ENCODE data around the gene AR. TPM values are rescaled to one million over a fixed set of nuclear protein-coding genes. Genes with fewer than 3 reads are reported as not detected.
A peak's percentile ranks its signal among the peaks of the same experiment; 100 is the strongest.

Gene AR
- total RNA-seq, 4 donors from 2014 or later, result 8.0 to 22.2 (median 14.6) TPM

DNA sequence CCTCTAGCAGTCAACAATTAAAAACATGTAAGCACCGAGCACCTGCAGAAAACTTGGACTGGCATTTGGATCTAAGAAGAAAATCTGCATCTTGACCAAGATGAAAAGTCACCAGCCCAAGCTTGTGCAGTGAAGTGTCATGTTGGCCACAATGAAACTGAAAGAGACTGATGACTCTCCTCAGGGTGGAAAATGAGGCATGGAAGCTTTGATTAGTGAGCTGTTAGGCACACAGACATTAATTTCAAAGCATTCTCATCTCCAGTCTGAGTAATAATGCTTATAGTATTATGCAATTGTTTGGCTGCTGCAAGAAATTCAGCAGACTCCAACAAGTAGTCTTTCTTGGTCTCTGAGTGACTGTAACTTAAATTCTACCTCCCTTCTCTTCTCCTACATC, 150.1 kb downstream of the AR start:
- DNase-seq (ENCODE audit: low spot score) (no peak), ATAC-seq (ENCODE audit: low FRiP score) (peak; percentile 49)
- TF ChIP-seq CTCF (IDR thresholded peaks at IDR 0.05), result no peak

DNA sequence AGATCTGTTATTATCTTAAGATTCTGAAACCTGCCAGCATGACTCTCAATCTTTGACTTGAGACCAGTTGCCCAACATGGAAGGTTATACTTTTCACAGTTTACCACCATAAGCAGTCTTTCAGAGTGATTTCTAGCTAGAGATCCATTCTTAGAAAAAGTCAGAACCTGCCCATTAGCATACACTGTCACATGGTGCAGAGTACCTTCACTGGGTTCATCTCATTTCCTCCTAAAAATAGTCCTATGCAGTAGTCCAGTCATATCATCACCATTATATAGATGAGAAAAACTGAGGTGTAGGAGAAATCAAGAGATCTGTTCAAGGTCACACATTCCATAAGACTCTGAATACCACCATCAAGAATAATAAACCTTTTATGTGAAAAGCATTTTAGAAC, 153.6 kb downstream of the AR start:
- ATAC-seq (ENCODE audit: low FRiP score) (no peak), DNase-seq (ENCODE audit: low spot score) (no peak)
- no peak for TF ChIP-seq CTCF (IDR thresholded peaks at IDR 0.05)

DNA sequence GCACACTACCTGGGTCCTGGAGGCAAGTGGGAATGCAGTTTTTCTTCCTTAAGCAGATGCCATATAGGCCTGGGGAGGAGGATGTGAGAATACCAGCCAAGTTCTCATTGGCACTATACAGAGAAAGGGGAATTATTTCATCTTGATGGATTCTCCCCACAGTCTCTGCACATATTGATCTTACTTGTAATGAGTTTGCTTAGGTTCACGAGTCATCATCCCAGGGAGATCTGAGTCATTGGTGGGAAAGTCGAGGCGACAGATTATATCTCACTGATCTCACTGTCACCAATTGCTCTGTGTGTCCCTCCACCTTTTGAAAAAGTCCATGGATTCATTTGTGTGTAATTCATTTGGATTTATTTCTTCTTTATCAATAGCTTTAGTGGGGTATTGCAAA, 156.8 kb downstream of the AR start:
- TF ChIP-seq CTCF (IDR thresholded peaks at IDR 0.05), result no peak

DNA sequence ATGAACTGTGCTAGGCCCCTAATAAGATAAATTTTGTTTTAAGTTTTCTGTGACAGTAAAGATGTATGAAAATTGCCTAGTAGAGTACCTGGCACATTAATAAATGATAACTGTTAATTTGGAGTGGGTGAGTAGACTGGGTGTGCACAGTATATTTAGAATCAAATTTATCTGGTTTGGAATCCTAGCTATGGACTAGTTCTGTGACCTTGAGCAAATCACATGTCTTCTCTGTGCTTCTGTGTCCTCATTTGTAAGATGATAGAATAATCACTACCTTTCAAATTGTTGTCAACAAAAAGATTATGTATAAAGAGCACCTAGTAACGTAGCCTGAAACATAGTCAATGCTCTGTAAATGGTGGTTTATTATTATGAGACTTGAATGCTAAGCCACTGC, 170.2 kb downstream of the AR start:
- no peak for ATAC-seq (ENCODE audit: low FRiP score)
- TF ChIP-seq CTCF (IDR thresholded peaks at IDR 0.05), result no peak
- DNase-seq (ENCODE audit: low spot score), result no peak

More for the DNA sequence above, 156.8 kb downstream of the AR start:
- ATAC-seq (ENCODE audit: low FRiP score) (no peak), DNase-seq (ENCODE audit: low spot score) (no peak)

DNA sequence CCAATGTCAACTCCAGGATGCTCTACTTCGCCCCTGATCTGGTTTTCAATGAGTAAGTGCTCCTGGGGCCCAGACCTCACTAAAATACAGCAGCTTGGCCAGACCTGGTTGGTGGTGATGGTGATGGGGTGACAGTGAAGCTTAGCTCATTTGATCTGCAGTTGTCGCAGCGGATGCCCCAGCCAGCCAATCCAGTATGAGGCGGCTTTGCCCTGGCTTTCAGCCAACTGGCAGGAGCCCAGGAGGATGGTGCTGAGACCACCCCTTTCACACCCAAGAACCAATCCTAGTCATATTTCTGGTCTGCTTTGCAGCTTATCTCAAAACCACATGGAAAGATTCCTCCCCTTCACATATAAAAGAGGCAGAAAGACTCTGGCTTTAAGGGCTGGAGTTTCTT, 173.8 kb downstream of the AR start:
- ATAC-seq (ENCODE audit: low FRiP score), result no peak
- no peak for DNase-seq (ENCODE audit: low spot score)
- no peak for TF ChIP-seq CTCF (IDR thresholded peaks at IDR 0.05)

- DNase-seq (ENCODE audit: low spot score), result no peak
- no peak for ATAC-seq (ENCODE audit: low FRiP score)
- no peak for TF ChIP-seq CTCF (IDR thresholded peaks at IDR 0.05)
Measured at GRCh38 chrX:67718926-67719325, 175.1 kb downstream of the AR start.

- no peak for DNase-seq (ENCODE audit: low spot score)
- no peak for TF ChIP-seq CTCF (IDR thresholded peaks at IDR 0.05)
- no peak for ATAC-seq (ENCODE audit: low FRiP score)
Measured at GRCh38 chrX:67720344-67720743, 176.5 kb downstream of the AR start.

All from omental fat pad (tissue), 4 donors.